Thyroid gland (tissue), 4 donors: Measurements from ENCODE around the gene SYTL3. TPM values are rescaled to one million over a fixed set of nuclear protein-coding genes. Genes with fewer than 3 reads are reported as not detected.

Experiments used
- DNase-seq, 2 donors: peaks; one replicate each; pipeline ENCODE4 v3.0.0-alpha.2; 2019
- H3K27ac ChIP-seq, 3 donors: fragments of 200-600 bp; sonication (generic); 1 replicate in 2 of 3; 2 replicates in 1 of 3; pipeline ENCODE4 v1.5.1; 2016 to 2019; ENCODE audit warnings: mild to moderate bottlenecking in 1 of 3, moderate library complexity in 1 of 3
- H3K27me3 ChIP-seq: fragments of 200-600 bp; sonication (generic); one replicate; pipeline ENCODE4 v1.5.1; 2019
- H3K36me3 ChIP-seq, 2 donors: fragments of 200-600 bp; sonication (generic); one replicate each; pipeline ENCODE4 v1.5.1; 2016 to 2019
- H3K4me1 ChIP-seq, 2 donors: fragments of 200-600 bp; sonication (generic); one replicate each; pipeline ENCODE4 v1.5.1; 2017 to 2019
- H3K4me3 ChIP-seq, 3 donors: fragments of 200-600 bp; sonication (generic); replicated peaks in 1 of 3; 1 replicate in 2 of 3; 2 replicates in 1 of 3; pipeline ENCODE4 v1.5.1; 2016; ENCODE audit warnings: mild to moderate bottlenecking in 1 of 3
- H3K9me3 ChIP-seq: fragments of 200-600 bp; sonication (generic); one replicate; pipeline ENCODE4 v1.5.1; 2017
- POLR2A ChIP-seq, 2 donors: fragments of 450-650 bp; IDR thresholded peaks; one replicate each; pipeline ENCODE4 v1.6.1; 2017; ENCODE audit warnings: antibody characterized with exemption in 2 of 2, mild to moderate bottlenecking in 2 of 2, moderate library complexity in 1 of 2
- WGBS, 2 donors: methylation state at CpG; one replicate each; pipeline ENCODE4 v1.1.5; 2017; 5-methylcytosine and 5-hydroxymethylcytosine counted together
- intact Hi-C: fragments of 100-400 bp; cut with DNase I; formaldehyde crosslinking; loops from one replicate; pipeline ENCODE4 v1.15.1; 2023
- microRNA-seq: library from miRNA; unstranded; fragments of <30 nt; microRNA quantifications from one replicate; pipeline ENCODE4, GENCODE V29; 2016
- small RNA-seq: library from RNA; depleted of rRNA; stranded (forward); fragments of <200 nt; gene quantifications from one replicate; pipeline ENCODE3, GENCODE V24; 2016
- total RNA-seq, 4 donors: library from RNA; depleted of rRNA; stranded (reverse); fragments of >200 nt; gene quantifications; one replicate each; pipeline ENCODE4 v1.2.3, GENCODE V29; 2016
- TF ChIP-seq, protein P1 (sequence below), 6 experiments: fragments of 200-600 bp in 3 of 6; fragments of 450-650 bp in 3 of 6; sonication (generic) in 3 of 6; IDR thresholded peaks; one replicate each; pipeline ENCODE4 v1.5.1; 2016 to 2019; ENCODE audit warnings: antibody characterized with exemption in 6 of 6, mild to moderate bottlenecking in 2 of 6, inconsistent platforms in 1 of 6, moderate library complexity in 1 of 6

The SYTL3 gene
- total RNA-seq, 4 donors from 2014 or later, result 16.9 to 33.0 (median 24.4) TPM

- intact Hi-C loops, result no loop called here
- TF ChIP-seq, protein P1, sequence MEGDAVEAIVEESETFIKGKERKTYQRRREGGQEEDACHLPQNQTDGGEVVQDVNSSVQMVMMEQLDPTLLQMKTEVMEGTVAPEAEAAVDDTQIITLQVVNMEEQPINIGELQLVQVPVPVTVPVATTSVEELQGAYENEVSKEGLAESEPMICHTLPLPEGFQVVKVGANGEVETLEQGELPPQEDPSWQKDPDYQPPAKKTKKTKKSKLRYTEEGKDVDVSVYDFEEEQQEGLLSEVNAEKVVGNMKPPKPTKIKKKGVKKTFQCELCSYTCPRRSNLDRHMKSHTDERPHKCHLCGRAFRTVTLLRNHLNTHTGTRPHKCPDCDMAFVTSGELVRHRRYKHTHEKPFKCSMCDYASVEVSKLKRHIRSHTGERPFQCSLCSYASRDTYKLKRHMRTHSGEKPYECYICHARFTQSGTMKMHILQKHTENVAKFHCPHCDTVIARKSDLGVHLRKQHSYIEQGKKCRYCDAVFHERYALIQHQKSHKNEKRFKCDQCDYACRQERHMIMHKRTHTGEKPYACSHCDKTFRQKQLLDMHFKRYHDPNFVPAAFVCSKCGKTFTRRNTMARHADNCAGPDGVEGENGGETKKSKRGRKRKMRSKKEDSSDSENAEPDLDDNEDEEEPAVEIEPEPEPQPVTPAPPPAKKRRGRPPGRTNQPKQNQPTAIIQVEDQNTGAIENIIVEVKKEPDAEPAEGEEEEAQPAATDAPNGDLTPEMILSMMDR (IDR thresholded peaks at IDR 0.05), result no peak
- no peak for TF ChIP-seq POLR2A (IDR thresholded peaks at IDR 0.05)
- no peak for DNase-seq
- Histone ChIP-seq H3K27ac (peak overlapping the region in 2 of 3 donors; percentile 58 to 69), H3K4me1 (peaks cover 83 to 85% of the 10 kb centered on the region in 2 donors), H3K27me3 (no peaks in the 10 kb centered on the region), H3K9me3 (no peaks in the 10 kb centered on the region), H3K4me3 (no peak overlapping the region), H3K36me3 (no peaks in the 10 kb centered on the region)
- WGBS, 2 donors, result 87 to 89% methylated on average over 5 of the region's 5 CpGs
These were observed 162.8 kb downstream of the SYTL3 start for GRCh38 chr6:158812611-158813010.

DNA sequence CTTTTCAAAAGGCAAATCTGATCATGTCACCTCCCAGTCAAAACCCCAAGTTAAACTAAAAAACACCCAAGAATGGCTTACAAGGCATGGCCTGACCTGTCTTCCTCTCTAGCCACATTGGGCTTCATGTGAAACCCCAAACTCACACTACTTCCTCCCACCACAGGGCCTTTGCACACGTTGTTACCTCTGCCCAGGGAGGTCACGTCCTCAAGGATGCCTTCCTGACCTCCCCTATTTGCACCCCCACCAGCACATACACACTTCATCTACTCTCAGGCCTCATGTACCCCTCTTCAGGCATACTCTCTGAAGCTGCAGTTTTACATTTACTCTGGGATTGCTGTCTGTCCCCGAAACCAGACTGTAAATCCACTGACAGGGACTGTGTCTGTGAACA lies 163.2 kb downstream of the SYTL3 start:
- intact Hi-C loops, result no loop called here
- TF ChIP-seq, protein P1 (IDR thresholded peaks at IDR 0.05), result no peak
- TF ChIP-seq POLR2A (IDR thresholded peaks at IDR 0.05), result no peak
- no peaks in the 10 kb centered on the region for H3K36me3 ChIP-seq
- peak overlapping the region; percentile 58 to 98 (median 69) for H3K27ac ChIP-seq
- DNase-seq, result no peak
- H3K27me3 ChIP-seq, result no peaks in the 10 kb centered on the region
- peaks cover 78 to 81% of the 10 kb centered on the region in 2 donors for H3K4me1 ChIP-seq
- H3K9me3 ChIP-seq, result no peaks in the 10 kb centered on the region
- 89 to 93% methylated on average over 3 of the region's 3 CpGs for WGBS, 2 donors
- no peak overlapping the region for H3K4me3 ChIP-seq

Small RNAs within 50 kb of the gene (microRNA-seq; reads per million reads assigned to microRNA genes)
- gene MIR3918, result not detected
- not detected for gene MIR7161

Small RNAs within 50 kb of the gene (small RNA-seq; reads per million reads assigned to genes)
- gene MIR3918 (not detected), gene MIR7161 (not detected)

Other genes starting within 250 kb of the SYTL3 start
- 10 to 100 TPM; 16.7 to 28.1 (median 21.2) TPM for gene TMEM181, start 90.0 kb upstream of the SYTL3 start, total RNA-seq
- 100 to 1,000 TPM in 2 of 4 donors, 10 to 100 TPM in 2; 76.6 to 113 (median 93.4) TPM for gene DYNLT1, start 5.3 kb upstream of the SYTL3 start, total RNA-seq
- 100 to 1,000 TPM; 221 to 412 (median 339) TPM for gene EZR, start 169.3 kb downstream of the SYTL3 start, total RNA-seq